IPS DF 4.7 (cell line): ENCODE results near the gene WNK2.
"Not testable (repeated sequence)": the region's sequence is repeated elsewhere in the genome, so short reads cannot be mapped to it uniquely, and the experiment has no call there.

Source experiments
- DNase-seq: peaks from one replicate; pipeline ENCODE4 v3.0.0-alpha.2; 2013; ENCODE audit warnings: low spot score; ENCODE audit errors: extremely low read depth

The WNK2 gene

DNA sequence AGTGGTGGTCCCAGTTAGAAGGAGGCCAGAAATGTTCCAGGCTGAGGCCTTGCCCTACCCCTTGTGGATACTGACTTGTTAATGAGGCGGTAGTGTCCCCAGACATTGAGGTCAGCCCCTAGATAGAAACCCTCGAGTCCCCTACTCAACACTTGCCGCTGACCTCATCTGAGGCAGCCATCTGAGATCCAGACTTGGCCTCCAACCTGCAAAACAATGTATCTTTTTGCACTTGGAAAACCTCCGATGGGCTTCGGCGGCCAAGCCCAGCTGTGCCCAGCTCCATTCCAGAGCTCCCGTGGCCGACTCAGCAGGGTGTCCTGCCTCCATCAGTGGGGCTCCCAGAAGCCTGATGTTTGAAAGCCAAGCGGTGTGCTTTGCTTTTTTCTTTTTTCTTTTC, 122.1 kb downstream of the WNK2 start:
- no peak for DNase-seq

DNA sequence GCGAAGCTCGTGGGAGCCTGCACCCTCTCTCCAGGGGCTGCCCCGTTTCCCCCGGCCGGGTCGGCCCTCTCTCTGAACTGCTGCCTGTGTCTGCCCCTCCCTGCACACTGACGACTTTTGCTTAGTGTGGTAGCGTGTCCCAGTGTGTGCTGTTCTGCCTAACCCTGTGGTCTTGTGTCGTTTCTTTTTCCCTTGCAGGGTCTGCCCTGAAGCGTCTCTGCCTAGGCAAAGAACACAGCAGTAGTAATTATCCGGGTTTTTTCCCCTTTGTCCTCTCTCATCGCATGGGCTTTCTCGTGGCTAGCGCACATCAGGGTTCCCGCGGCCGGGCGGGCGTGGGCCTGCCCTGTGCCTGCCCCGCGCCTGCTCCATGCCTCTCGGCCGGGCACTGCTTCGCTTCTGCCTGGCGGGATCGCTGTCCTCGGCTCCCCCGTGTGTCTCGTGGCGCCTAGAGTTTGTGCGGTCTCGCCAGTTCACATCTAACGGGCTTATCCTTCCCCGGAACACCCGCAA, 122.7 kb downstream of the WNK2 start:
- no peak for DNase-seq

DNA sequence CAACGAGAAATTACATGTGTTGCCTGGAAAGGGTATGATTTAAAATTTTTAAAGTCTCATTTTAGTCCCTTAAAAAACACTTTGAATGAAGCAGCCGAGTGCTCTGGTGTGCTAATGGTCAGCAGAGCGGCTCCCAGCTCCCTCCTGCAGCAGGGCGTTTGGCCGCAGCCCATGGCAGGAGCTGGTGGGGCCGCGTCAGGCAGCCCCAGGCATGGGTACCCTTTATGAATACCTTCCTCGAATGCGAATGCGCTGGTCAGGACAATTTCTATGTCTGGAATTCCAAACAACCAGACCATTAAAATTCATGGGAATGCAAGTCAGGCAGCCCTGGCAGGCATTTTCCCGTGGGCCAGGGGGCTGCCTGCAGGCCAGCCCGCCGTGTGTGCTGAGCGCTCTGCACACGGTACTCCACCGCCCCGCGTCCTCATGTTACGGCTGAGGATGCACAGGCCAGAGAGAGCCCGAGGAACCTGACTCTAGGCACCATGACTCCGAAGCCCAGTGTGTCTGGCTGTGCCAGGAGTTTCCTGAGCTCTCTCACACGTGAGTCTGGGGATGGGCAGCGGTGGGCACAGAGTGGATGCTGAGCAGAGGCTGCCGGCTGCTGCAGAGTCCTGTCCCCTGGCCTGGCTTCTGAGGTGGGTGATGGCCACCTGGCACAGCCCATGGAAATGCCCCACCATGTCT, 123.7 kb downstream of the WNK2 start:
- DNase-seq, result no peak

DNA sequence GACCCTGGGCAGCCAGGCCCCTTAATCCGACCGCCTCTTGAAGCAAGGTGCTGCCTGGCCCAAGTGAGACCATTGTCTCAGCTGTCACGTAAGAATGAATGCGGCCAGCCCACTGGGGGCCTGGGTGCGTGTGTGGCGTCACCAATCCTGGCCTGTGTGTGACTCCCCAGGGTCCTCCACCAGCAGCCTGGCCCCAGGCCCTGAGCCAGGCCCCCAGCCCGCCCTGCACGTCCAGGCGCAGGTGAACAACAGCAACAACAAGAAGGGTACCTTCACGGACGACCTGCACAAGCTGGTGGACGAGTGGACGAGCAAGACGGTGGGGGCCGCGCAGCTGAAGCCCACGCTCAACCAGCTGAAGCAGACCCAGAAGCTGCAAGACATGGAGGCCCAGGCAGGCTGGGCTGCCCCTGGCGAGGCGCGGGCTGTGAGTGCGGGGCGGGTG, 124.2 kb downstream of the WNK2 start:
- no peak for DNase-seq

DNA sequence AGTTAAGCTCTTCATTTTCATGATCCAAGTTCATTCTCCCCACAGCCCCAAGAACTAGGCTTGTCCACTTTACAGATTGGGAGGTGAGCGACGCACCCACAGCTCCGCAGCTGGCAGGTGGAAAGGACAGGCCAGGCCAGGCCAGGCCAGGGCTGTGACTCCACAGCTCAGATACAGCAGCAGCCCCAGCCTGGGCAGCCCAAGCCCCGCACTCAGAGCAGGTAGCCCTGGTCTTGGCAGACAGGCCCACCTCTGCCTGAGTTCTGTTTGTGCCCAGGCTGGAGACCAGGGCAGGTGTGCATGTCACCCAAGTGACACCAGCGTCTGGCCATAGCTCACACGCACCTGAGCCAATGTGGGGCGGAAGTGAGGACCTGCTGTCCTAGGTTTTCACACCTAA, 124.7 kb downstream of the WNK2 start:
- no peak for DNase-seq

DNA sequence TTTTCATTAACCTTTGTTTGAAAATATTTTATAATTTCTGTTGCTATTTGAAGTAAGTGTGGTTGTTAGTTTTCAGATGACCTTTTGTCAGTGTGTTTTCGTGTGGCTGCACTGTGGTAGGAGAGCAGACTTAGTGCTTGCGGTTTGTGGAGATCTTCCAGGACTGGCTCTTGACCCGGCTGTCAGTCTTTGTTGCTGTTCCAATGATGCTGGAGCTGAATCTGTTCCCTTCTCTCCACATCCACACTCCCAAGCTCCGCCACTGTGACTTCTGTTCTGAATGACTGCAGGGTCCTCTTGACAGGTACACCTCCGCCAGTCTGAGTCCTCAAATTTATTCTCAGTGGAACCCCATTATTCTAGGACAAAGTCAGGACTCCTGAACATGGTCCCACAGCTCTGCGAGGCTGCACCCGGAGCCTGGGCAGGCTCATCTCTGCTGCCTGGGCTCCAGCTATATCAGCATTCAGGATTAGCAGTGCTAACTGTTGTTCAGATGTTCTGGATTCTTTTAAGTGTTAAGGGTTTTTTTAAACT, 126.0 kb downstream of the WNK2 start:
- DNase-seq, result no peak

DNA sequence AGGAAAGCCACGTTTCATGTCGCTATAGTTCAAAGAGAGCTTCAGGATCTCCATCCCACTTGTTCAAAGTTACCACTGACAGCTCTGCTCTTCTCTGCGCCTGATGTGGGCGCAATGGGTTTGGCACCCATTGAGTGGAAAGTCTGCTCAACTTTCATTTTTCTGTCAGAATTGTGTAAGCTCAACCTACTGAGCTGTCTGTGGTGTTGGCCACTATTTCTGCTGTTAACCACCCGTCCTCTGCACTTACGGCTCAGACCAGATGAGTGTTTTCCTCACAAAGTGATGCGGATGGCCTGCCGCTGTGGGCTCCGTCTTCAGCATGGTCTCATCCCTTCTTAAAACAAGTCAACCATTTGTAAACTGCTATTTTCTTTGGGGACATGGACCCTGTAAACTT, 131.2 kb downstream of the WNK2 start:
- DNase-seq, result no peak

DNA sequence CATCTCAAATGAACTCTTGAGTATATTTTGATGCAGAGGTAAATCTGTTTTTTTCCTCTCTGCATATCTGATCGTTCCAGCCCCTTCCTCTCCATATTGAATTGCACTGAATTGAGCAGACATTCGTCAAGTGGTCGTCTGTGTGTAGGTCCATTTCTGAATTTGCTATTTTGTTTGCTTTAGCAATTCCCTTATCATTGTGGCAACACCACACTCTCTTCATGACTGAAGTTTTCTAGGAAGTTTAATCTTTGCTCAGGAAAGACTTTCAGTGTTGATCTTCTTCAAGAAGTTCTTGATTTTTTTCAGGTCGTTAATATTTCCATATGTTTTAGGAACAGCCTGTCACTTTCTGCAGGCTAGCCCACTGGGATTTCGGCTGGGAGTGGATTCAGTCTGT, 132.0 kb downstream of the WNK2 start:
- DNase-seq, result no peak

DNA sequence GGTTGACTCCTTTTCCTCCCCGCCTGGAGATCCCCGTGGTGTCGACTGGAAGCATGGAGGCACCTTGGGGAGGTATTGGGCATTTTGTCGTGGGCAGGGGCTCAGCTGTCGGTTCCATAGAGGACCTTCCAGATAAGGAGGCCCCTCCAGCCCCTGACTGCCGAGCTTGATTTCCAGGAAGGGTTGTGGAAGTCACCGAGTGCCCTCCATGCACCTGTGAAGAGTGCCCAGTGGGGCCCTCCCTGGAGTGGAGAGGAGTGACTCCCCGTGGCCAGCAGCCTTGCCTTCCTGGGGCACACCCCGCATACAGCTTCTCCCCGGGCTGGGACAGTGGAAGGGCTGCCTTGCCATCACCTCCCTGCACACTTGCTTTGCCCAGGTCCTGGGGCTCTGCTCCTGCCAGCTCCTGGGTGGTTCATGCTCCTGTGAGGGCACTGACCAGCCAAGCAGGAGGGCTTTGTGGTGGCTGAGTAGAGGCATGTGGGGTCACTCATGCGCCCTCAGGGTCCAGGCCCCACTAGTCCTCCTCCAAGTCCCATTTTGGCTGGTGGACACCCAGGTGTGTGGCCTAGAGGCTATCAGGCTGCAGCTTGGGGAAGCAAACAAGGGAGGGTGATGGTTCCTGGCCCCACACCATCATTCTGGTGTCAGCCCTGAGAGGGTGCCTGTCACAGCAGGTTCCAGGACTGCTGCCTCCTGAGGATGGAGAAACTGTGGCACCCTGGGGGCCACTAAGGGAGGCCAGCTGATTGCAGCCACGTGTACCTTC, 133.0 kb downstream of the WNK2 start:
- DNase-seq, result no peak

DNA sequence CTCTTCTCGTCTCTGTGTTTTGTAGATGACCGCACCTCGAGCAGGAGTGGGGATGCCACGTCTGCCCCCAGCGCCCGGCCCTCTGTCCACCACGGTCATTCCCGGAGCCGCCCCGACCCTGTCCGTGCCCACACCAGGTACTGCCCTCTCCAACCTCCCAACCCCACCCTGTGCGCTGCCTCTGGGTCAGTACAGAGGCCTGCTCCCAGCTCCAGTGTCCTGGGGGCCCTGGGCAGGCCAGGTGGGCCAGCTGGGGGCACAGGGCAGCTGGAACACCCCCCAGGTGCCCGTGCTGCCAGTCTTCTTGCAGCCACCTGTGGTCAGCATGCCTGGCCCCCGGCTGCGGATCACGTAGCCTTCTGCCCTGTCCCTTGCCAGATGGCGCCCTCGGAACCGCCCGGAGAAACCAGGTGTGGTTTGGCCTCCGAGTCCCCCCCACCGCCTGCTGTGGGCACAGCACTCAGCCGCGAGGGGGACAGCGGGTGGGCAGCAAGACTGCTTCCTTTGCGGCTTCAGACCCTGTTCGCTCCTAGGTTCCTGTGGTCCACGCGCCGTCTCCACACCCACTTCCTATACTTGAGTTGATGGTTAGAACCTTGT, 133.7 kb downstream of the WNK2 start:
- DNase-seq, result no peak

DNA sequence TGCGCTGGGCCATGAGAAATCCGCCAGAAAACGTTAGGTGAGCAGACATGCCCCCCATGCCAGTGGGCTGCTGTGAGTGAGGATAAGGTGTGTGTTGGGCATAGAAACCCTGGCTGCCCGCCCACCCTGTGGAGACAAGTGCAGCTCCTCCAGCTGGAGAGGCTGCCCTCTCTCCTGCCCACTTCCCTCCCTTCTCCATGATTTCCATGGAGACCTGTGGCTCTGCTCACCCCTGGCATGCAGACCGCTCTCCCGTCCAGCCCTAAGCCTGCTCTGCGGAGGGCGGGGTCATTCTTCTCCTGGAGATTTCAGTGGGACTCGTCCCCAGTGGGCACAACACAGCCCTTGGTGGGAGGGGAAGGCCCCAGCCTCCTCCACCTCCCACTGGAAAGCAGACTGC, 134.5 kb downstream of the WNK2 start:
- DNase-seq, result no peak

DNA sequence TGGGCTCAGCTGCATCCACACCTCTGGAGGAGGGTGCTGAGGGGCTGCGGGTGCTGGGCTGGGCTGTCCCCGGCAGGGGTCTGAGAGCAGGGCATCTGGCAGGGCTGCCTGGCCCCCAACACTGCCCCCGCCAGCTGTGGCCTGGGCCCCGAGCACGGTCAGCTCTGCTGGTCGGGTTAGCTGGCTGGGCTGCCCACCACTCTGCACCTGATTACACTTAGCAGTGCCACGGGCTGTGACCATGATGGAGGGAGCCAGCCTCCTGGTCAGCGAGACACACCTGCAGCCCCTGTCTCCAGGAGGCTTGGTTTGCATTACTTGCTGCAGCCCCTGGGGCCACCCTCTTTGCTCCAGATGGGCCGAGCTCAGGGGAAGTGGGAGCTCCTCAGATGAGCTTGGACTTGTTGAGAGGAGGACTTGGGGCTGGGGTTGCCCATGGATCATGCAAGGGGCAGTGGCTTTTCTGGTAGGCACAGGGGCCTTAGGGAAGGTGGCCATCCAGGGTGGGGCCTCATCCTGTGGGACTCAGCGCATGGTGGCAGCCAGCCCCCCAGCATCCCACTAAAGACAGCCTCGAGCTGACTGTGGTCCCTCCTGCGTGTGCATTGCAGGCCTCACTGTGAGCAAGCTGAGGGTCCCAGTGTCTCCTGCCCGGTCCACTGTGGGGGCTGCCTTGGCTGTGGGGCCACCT, 135.5 kb downstream of the WNK2 start:
- no peak for DNase-seq

DNA sequence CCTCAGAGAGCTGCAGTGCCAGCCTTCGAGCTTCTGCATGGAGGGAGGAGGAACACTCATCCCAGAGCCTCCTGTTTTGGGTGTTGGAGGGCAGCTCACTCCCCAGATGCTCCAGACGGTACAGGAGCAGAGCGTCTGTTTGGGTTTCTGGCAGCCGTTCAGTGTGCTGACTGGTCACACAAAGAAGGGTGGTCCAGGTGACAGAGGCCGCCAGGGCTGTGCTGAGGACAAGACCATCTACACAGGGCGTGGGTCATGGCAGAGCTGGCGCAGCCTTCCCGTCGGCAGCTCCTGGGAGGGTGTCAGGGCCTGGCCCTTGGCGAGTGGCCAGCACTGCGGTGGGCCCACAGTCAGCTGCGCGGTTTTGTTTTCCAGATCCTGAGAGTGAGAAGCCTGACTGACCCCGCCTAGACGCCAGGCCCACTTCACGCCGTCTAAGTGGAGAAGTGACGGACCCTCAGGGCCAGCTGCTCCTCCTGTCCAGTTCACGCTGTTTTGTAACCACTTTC, 136.1 kb downstream of the WNK2 start:
- no peak for DNase-seq

DNA sequence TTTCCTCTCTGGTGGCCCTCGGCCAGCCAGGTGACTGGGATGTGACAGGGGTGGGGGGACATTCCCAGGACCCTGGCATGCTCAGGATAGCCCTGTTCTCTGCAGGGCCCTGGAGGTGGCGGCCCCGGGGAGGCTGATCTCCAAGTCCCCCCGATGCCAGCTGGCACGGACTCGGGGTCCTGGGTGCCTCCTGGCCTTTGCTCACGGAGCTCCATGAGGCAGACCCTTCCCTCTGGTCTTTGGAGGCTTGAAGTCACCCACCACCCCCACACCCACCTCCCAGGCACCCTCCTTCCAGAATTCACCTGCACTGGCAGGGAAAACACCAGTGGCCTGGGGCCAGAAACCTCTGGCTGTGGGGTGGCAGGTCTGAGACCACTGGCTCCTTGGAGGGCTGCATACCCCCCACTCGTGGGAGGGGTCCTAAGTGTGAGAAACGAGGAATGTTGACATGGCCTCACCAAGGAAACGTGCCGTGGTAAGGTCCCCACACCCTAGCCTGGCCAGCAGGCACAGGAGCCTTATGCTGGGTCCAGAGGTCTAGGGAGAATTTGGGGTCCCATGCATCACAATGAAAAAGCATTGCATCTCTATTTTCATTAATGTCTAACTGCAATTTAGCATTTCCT, 136.8 kb downstream of the WNK2 start:
- no peak for DNase-seq

DNA sequence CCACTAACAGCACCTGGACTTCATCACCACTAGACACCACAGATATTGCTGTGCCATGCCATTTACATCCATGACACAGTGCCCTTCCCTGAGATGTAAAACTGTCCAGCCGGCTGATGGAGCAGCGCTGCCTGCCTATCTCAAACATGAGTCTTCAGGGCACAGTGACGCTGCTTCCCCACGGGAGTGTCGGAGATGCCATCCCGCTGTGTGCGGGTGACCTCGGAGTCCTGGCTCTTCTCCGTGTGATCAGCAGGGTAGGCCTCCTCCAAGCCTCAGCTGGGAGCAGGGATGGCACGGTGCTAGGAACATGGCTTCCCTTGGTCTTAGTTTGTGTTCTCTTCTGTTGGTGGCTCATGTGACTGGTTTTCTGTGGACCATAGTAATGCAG, 137.3 kb downstream of the WNK2 start:
- DNase-seq, result no peak

DNA sequence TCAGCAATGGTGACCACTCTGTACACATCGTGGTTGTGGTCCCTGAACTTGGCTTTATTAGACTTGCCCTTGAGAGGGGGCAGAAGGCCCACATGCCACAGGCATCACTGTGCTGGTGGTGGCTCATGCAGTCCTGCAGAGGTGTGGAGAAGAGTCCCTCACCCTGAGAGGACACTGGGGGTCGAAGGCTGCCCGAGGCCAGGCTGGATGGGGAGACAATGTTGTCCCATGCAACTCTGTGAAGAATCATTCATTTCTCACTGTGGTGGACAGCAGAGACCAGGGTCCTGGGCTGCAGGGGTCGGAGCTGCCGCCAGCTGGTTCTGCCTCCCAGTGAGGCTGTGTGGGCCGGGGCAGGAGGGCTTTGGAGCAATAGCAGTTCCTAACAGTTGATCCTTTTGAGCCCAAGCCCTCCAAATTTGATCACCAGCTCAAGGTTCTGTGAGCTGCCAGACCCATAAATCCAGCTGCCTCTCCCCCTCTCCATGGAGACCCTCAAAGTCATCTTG, 139.6 kb downstream of the WNK2 start:
- DNase-seq, result not testable (repeated sequence)

DNA sequence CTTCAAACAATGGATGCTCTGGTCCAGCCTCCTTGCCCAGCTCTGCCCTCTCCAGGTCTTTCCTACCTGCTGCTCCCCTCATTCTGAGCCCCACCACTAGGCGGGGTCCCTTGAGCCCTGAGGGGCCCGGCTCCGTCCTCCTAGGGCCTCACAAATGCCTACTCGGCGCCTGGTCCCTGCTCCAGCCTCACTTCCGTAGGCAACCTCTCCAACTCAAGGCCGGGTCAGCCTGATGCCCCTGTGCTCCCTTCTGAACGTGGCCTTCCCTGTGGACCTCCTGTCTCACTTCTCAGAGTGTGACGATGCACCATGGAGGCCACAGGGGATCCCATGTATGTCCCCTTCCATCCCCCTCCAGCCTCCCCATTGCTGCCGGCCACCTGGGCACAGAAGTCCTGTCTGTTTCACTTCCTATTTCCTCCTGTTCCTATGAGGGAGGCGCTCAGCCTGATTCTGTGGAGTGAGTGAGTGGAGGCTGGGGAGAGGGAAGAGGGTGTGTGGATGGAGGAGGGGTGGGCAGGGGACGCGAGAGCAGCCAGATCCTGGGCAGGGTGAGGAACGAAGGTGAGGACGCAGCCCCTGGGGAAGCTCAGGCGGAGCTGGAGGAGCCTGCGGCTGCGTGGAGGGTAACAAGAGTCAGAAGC, 140.4 kb downstream of the WNK2 start:
- DNase-seq, result no peak

DNA sequence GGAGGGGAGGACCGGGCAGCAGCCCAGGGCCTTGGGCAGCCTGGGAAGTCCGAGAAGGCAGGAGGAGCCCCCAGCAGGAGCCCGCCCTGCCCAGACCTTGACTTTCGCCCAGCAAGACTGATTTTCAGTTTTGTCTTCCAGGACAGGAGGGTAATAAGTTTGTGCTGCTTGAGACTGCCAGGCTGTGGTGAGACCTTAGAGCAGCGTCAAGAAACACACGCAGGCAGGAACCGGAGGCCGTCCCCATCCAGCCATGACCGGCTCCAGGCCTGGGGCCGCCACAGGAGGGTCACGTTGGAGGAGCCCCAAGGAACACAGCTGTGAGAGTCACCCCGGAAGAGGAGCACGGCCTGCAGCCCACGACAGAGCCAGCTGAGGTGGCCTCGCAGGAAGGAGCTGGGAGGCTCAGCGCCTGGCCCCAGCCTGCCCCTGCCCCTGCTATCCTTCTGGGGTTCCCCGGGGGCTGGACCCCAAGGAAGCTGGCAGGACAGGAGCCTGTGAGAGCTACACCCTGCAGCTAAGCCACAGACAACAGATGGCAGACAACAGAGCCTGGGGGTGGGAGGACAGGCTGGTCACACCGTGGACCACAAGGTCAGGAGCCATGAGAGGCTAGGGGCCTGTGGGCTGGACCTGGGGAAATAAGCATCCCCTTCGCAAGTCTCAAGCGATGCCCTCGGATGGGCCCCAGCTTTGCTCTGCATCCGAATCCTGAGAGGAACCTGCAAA, 141.5 kb downstream of the WNK2 start:
- DNase-seq, result no peak

DNA sequence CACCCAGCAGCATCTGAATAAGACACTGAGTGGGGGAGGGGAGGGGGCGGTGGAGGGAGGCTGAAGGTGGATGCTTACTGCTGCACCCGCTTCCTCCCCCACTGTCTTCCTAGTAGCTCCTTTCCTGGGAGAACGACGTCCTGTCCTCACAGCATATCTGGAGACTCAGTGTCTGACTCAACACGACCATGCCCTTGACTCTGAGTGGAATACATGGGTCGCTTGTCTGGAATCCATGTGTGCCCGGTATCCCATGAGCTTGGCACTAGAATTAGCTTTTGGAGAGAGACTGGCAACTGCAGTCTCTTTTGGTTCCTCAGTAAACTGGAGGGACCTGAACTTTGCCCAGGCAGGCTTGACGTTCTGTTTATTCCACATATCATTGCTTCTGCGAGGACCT, 142.1 kb downstream of the WNK2 start:
- no peak for DNase-seq

DNA sequence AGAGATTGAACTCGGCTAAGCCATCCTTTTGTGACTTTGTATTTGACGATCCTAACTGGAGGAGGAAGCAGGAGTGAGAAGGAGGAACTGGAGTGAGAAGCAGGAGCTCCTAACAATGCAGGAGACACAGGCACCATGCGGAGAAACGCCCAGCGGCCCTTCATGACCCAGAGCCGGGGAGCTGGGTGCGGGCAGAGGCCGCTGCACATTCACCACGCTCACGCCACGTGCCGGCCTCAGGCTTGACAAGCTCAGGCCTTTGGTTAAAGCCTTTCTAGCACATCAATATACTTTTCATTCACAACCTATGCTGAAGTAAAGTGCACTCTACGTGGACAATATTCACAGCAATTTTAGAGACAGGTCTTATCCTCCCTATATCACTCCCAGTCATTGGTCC, 142.7 kb downstream of the WNK2 start:
- no peak for DNase-seq
